ENCODE data around the gene SEMA4A. TPM values are rescaled to one million over a fixed set of nuclear protein-coding genes. Genes with fewer than 3 reads are reported as not detected.

Gene SEMA4A
- total and polyA plus RNA-seq, 7 donors, result 0.77 to 3.4 (median 1.8) TPM

GRCh38 chr1:156217871-156218270 is 64.5 kb downstream of the SEMA4A start:
- Histone ChIP-seq H3K27ac (peak overlapping the region; percentile 64), H3K4me1 (peaks cover 20% of the 10 kb centered on the region), H3K27me3 (ENCODE audit: insufficient read depth in 3 of 3, low read length in 2 of 3) (no peaks in the 10 kb centered on the region), H3K4me3 (no peak overlapping the region), H3K36me3 (ENCODE audit: insufficient read depth in 1 of 2, low read depth in 1 of 2) (peaks cover 0 to 43% of the 10 kb centered on the region in 2 donors), H3K9me3 (no peaks in the 10 kb centered on the region)
- ATAC-seq, result no peak
- no peak for TF ChIP-seq CTCF (IDR thresholded peaks at IDR 0.05)
- WGBS, 3 donors, result 18 to 42% (median 37%) methylated on average over 2 of the region's 2 CpGs
- DNase-seq, result no peak
- intact Hi-C loops (cut with DNase I), result loop anchor here in 1 of 2 donors (2.0 kb wide), 1 partner anchor 35 kb away; no protein-coding TSS in a partner anchor

- DNase-seq (no peak), ATAC-seq (no peak)
- Histone ChIP-seq H3K4me3 (no peak overlapping the region), H3K4me1 (peaks cover 10% of the 10 kb centered on the region), H3K27ac (no peak overlapping the region), H3K9me3 (no peaks in the 10 kb centered on the region), H3K27me3 (ENCODE audit: insufficient read depth in 3 of 3, low read length in 2 of 3) (no peaks in the 10 kb centered on the region), H3K36me3 (ENCODE audit: insufficient read depth in 1 of 2, low read depth in 1 of 2) (peaks cover 0 to 50% of the 10 kb centered on the region in 2 donors)
- WGBS, 3 donors, result 94 to 97% (median 95%) methylated on average over 9 of the region's 9 CpGs
- TF ChIP-seq CTCF (IDR thresholded peaks at IDR 0.05), result no peak
- intact Hi-C loops (cut with DNase I), result no loop called here
These were observed 66.8 kb downstream of the SEMA4A start for GRCh38 chr1:156220226-156220625.

GRCh38 chr1:156221986-156222692 is 68.8 kb downstream of the SEMA4A start:
- H3K9me3 ChIP-seq, result no peaks in the 10 kb centered on the region
- intact Hi-C loops (cut with DNase I), result loop anchor here in 1 of 2 donors (2.0 kb wide), 1 partner anchor 73 kb away; no protein-coding TSS in a partner anchor
- ATAC-seq (no peak), DNase-seq (no peak)
- H3K4me1 ChIP-seq, result peaks cover 13% of the 10 kb centered on the region
- no peak for TF ChIP-seq CTCF (IDR thresholded peaks at IDR 0.05)
- no peak overlapping the region for H3K27ac ChIP-seq
- no peak overlapping the region for H3K4me3 ChIP-seq
- peaks cover 0 to 56% of the 10 kb centered on the region in 2 donors for H3K36me3 ChIP-seq (ENCODE audit: insufficient read depth in 1 of 2, low read depth in 1 of 2)
- H3K27me3 ChIP-seq (ENCODE audit: insufficient read depth in 3 of 3, low read length in 2 of 3), result no peaks in the 10 kb centered on the region
- WGBS, 3 donors, result 91 to 97% (median 92%) methylated on average over 13 of the region's 13 CpGs

GRCh38 chr1:156225677-156226014 is 72.3 kb downstream of the SEMA4A start:
- H3K9me3 ChIP-seq, result no peaks in the 10 kb centered on the region
- H3K27ac ChIP-seq, result no peak overlapping the region
- no peaks in the 10 kb centered on the region for H3K27me3 ChIP-seq (ENCODE audit: insufficient read depth in 3 of 3, low read length in 2 of 3)
- TF ChIP-seq CTCF (IDR thresholded peaks at IDR 0.05), result no peak
- WGBS, 3 donors, result 7 to 15% (median 12%) methylated on average over 2 of the region's 2 CpGs
- DNase-seq, result no peak
- no peak for ATAC-seq
- no peak overlapping the region for H3K4me3 ChIP-seq
- peaks cover 5% of the 10 kb centered on the region for H3K4me1 ChIP-seq
- intact Hi-C loops (cut with DNase I), result loop anchor here (1.0 to 2.0 kb wide), 3 partner anchors 79 to 135 kb away; no protein-coding TSS in a partner anchor
- peaks cover 0 to 79% of the 10 kb centered on the region in 2 donors for H3K36me3 ChIP-seq (ENCODE audit: insufficient read depth in 1 of 2, low read depth in 1 of 2)
